Activated effector memory CD4-positive, alpha-beta T cell treated with Interleukin-2 at 50 U/mL for 16 hours (primary cell): ENCODE data around the gene FHIT.

Experiments
- DNase-seq: peaks from one replicate; pipeline ENCODE4 v3.0.0-alpha.2; 2020

FHIT gene

GRCh38 chr3:61162965-61163364, 88.3 kb downstream of the FHIT start:
- DNase-seq = no peak

DNA sequence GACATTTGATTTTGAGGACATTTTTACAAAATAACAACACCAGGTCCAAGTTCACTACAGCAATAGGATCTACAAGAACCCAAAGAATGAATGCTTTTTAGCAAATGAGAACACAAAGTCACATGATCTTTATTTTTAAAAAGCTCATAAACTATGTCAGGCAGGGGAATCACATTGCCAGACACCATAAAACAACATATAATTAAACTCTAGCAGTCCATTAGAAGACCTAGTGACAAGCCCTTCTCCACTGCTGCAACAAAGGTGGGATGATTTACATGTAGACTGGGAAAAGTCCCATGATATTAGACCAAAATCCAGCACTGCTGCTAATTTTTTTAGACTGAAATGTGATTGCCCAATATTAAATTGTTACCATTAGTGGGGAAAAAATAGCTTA, 92.6 kb downstream of the FHIT start:
- no peak for DNase-seq

DNA sequence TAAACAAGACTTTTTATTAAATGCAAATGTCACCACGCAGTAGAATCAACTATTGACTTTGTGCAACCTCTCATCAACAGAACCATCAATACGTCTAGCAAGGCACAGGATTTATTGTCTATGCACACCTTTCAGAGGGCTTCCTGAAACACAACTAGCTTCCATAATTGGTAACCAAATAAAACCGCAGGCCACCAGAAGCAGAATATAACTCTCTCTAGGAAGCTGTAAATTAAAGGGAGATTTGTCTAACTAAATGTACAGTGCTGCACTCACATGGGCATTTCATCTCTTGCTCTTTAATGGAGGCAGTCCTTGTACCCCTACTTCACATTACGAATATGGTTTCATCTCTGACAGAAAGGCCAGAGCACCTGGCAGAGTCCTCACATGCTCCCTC, 93.0 kb downstream of the FHIT start:
- DNase-seq = no peak

- DNase-seq = no peak
Observed at GRCh38 chr3:61157414-61157813, 93.8 kb downstream of the FHIT start.

DNA sequence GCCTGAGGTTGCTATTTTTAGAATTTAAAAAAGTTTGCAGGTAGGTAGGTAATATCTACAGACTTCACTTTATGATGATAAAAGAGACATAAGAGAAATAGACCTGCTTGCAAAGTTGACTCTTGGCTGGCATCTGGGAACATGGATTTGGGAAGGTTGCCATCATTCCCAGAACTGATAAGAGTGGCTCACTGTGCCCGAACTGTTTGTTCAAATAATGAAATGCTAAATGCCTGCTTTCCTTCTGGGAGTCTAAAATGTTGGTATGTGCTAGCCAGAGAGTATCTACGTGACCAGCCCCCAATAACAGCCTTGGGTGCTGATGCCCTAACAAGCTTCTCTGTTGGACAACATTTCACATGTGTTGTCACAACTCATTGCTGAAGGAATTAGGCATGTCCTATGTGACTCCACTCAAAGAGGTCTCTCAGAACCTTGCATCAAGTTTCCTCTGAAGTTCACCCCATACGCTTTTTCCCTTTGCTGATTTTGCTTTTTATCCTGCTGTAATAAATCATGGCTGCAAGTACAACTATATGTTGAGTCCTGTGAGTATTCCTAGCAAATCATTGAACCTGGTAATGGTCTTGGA, 95.5 kb downstream of the FHIT start:
- no peak for DNase-seq

DNA sequence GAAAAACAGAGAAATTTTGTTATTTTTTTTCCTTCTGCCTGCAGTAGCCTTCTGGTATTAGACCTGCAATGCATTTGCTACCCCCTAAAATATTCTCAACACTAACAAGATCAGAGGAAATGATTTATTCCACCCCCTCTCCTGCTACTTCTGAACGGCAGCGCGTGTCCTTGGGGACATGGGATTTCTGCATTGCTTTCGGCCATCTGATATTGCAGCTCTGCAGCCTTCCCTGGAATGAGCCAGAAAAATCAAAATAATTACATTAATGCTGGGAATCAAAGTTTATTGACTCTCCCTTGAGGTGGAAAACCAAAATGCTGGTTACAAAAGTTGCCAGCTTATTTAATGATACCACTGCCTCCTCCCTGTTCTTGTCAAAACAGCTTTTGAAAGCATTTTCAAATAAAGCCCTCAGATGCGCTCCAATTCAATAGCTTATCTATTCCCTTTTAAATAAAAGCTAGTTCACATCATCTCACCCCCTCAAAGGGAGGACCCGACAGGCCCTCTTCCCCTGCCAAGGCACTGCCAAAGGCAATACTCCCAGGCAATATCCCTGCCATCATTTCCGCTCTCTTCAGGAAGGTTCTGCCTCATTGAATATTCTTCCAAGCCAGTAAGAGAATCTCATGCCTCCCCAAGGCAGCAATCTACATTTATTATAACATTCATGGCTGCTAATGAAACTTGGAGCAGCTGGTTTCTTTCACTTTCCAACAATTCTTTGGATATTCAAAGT, 96.6 kb downstream of the FHIT start:
- no peak for DNase-seq

- DNase-seq = no peak
Observed at GRCh38 chr3:61152071-61152470, 99.2 kb downstream of the FHIT start.

DNA sequence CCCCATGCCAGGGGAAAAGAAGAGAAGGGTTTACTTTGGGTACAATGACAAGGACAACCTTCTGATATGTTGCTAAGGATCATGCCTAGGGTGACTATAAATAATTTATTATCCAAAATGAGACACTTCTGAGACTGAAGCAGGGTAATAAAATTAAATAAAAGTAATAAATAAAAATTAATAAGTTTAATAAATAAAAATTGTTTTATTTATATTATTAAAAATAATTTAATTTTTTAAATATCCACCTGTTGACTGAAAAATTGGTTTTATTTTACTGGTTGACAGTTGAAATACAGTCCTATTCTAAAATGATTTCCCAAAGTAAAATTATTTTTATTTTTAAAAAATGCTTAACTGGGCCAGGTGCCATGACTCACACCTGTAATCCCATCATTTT, 102.0 kb downstream of the FHIT start:
- no peak for DNase-seq

GRCh38 chr3:61146010-61146890, 105.0 kb downstream of the FHIT start:
- DNase-seq = no peak

- DNase-seq = no peak
Observed at GRCh38 chr3:61141697-61142096, 109.6 kb downstream of the FHIT start.

- DNase-seq = no peak
Observed at GRCh38 chr3:61141227-61141626, 110.0 kb downstream of the FHIT start.

- no peak for DNase-seq
Observed at GRCh38 chr3:61139686-61140085, 111.6 kb downstream of the FHIT start.

- DNase-seq = no peak
Observed at GRCh38 chr3:61138401-61138800, 112.9 kb downstream of the FHIT start.

DNA sequence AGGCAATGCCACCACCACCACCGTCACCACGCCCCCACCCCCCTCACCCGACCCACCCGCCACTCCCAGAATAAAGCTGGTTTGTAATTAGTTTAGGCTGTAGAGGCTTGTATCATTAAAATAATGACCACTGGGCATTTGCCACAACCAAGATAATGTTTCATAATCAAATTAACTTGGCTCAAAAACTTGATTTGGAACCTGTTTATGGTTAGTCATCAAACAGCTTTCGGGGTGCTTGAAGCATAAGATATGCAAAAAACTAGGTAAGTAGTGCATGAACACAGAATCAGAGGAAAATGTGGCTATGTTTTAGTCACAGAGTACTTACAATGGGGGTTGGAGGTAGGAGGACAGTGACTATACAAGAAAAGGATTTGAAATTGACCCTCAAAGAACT, 115.1 kb downstream of the FHIT start:
- no peak for DNase-seq

- DNase-seq = no peak
Observed at GRCh38 chr3:61134532-61134931, 116.7 kb downstream of the FHIT start.

GRCh38 chr3:61132062-61132461, 119.2 kb downstream of the FHIT start:
- no peak for DNase-seq

DNA sequence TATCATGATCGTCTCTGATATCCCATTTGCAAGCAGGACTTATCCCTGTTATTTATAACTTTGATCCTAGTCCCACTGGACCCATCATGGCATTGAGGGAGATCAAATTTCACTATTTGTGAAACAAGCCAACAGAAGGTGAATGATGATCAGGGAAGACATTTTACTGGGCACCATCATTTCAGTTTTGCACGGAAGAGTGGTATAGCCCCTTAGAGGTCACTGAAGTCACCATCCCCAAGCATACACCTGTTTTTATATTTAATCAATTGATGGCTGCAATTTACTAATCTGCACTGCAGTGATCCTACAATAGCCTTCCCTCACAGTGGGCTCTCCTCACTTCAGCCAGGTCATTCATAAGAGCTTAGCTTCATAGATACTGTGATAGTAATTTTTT, 132.4 kb downstream of the FHIT start:
- no peak for DNase-seq

DNA sequence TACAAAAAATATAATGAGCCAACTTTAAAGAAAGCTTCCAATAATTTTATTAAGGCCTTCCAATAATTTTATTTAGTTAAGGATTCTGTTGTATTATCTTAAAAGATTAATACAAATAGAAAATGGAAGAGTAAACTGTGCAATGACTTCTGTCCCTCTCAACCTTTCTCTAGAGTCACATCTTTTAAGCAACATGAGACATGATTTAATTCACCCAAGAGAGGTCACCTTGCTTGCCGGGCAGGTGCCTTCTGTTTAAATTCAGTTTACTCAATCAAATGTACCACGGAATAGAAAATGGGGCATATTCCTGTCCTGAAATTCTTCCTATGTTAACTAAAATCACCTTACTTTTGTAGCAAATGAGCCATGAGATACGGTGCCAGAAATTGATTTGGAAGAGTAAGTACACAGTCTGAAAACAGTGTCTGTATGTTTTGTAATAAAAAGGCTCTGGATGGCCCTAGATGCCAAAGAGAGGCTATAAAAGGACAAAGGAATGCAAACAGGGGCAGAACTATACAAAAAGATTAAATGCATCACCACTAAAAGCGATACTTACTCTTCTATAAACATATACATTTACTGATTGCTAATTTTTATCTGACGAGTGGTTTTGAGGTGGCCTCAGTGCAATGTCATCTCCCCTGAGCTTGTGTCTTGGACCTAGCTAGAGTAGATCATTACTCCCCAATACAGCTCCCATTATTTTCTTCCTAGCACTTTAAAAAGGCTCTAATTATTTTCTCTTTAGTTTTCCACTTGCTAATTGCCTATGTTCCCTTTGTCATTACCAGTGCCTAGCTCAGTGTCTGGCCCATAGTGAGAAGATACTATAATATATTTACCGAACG, 134.0 kb downstream of the FHIT start:
- no peak for DNase-seq

- DNase-seq = no peak
Observed at GRCh38 chr3:61114316-61114953, 136.8 kb downstream of the FHIT start.

- no peak for DNase-seq
Observed at GRCh38 chr3:61111825-61112224, 139.4 kb downstream of the FHIT start.

DNA sequence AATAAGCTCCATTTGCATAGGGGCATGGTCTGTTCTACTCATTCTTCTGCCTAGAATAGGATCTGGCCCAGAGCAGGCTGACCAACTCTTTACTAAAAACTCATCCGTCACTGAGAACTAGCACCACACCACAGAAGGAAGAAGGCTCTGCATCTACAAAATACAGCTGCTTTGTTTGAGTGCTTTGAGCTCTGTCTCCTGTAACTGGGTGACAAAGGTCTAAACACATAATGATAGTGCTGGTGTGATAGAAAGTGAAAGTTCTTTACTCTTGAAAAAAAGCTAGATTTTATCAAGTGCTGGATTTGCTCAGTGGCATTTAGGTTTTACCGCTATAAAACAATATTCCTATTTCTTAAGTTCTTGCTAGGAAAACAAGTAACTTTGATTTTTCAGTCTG, 140.7 kb downstream of the FHIT start:
- DNase-seq = no peak

GRCh38 chr3:61108247-61109019, 142.8 kb downstream of the FHIT start:
- DNase-seq = no peak
